T-helper 17 cell (primary cell): ENCODE data around the gene GET3. TPM values are rescaled to one million over a fixed set of nuclear protein-coding genes. Genes with fewer than 3 reads are reported as not detected.
A peak's percentile ranks its signal among the peaks of the same experiment; 100 is the strongest.

Source experiments
- ATAC-seq: fragments of 150-1000 bp; cut with Tn5 transposase; 2 replicates; pipeline ENCODE4 v1.10.0; 2021; ENCODE audit warnings: mild to moderate bottlenecking, moderate library complexity
- DNase-seq, 3 donors: peaks; one replicate each; pipeline versions ENCODE4 v3.0.0 to v3.0.0-alpha.2; 2020 to 2021
- H3K9me3 ChIP-seq: one replicate; pipeline ENCODE4 v1.7.0; 2013; ENCODE audit warnings: low read length, mild to moderate bottlenecking; ENCODE audit not compliant: control insufficient read depth, poor library complexity, severe bottlenecking
- H3K27ac Mint-ChIP-seq: one replicate; pipeline ENCODE4 v1.8.0; 2022; ENCODE audit warnings: mild to moderate bottlenecking, moderate library complexity, mixed read lengths
- H3K27me3 Mint-ChIP-seq: one replicate; pipeline ENCODE4 v1.8.0; 2022; ENCODE audit warnings: mixed read lengths
- H3K36me3 Mint-ChIP-seq: one replicate; pipeline ENCODE4 v1.8.0; 2022; ENCODE audit warnings: low read depth, mixed read lengths
- H3K4me1 Mint-ChIP-seq: one replicate; pipeline ENCODE4 v1.8.0; 2022; ENCODE audit warnings: mild to moderate bottlenecking, mixed read lengths
- H3K4me3 Mint-ChIP-seq: one replicate; pipeline ENCODE4 v1.8.0; 2022; ENCODE audit warnings: mild to moderate bottlenecking, moderate library complexity, mixed read lengths
- total RNA-seq, 4 donors: library from RNA in 2 of 4; stranded (reverse) in 2 of 4; gene quantifications; one replicate each; pipeline ENCODE4 v1.2.3 and lab custom pipeline; 2022 to 2026

The GET3 gene
- total RNA-seq, 2 donors from 2014 or later: 29.8 to 32.6 TPM

GRCh38 chr19:12789098-12789903 lies 52.0 kb downstream of the GET3 start:
- Mint-ChIP-seq H3K36me3 (peaks cover 5% of the 10 kb centered on the region), H3K4me1 (peaks cover 27% of the 10 kb centered on the region), H3K27me3 (no peaks in the 10 kb centered on the region), H3K27ac (peak overlapping the region; percentile 98), H3K4me3 (peak overlapping the region; percentile 98)
- no peaks in the 10 kb centered on the region for H3K9me3 ChIP-seq
- DNase-seq (no peak), ATAC-seq (no peak)

GRCh38 chr19:12789904-12790619 lies 52.8 kb downstream of the GET3 start:
- peaks cover 5% of the 10 kb centered on the region for H3K36me3 Mint-ChIP-seq
- H3K27ac Mint-ChIP-seq: peak overlapping the region; percentile 99
- peak; percentile 86 to 89 (median 86) for DNase-seq
- no peaks in the 10 kb centered on the region for H3K9me3 ChIP-seq
- peak overlapping the region; percentile 98 for H3K4me3 Mint-ChIP-seq
- ATAC-seq: peak; percentile 41
- H3K4me1 Mint-ChIP-seq: peaks cover 31% of the 10 kb centered on the region
- no peaks in the 10 kb centered on the region for H3K27me3 Mint-ChIP-seq

GRCh38 chr19:12790628-12791344 lies 53.5 kb downstream of the GET3 start:
- DNase-seq (no peak), ATAC-seq (no peak)
- no peaks in the 10 kb centered on the region for H3K9me3 ChIP-seq
- H3K27ac Mint-ChIP-seq: peak overlapping the region; percentile 99
- H3K27me3 Mint-ChIP-seq: no peaks in the 10 kb centered on the region
- peaks cover 5% of the 10 kb centered on the region for H3K36me3 Mint-ChIP-seq
- H3K4me3 Mint-ChIP-seq: peak overlapping the region; percentile 98
- peaks cover 33% of the 10 kb centered on the region for H3K4me1 Mint-ChIP-seq

DNA sequence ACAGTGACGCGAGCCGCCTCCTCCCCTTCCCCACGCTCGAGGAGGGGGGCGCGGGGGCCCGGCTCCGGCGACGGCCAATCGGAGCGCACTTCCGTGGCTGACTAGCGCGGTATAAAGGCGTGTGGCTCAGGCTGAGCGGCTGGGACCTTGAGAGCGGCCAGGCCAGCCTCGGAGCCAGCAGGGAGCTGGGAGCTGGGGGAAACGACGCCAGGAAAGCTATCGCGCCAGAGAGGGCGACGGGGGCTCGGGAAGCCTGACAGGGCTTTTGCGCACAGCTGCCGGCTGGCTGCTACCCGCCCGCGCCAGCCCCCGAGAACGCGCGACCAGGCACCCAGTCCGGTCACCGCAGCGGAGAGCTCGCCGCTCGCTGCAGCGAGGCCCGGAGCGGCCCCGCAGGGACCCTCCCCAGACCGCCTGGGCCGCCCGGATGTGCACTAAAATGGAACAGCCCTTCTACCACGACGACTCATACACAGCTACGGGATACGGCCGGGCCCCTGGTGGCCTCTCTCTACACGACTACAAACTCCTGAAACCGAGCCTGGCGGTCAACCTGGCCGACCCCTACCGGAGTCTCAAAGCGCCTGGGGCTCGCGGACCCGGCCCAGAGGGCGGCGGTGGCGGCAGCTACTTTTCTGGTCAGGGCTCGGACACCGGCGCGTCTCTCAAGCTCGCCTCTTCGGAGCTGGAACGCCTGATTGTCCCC lies 54.2 kb downstream of the GET3 start, which contains the start of gene JUNB:
JUNB (plus strand) TSS at position 142 of the 706 bp plus-strand sequence; CDS start at position 428, 286 bp downstream.
- ATAC-seq: peak; percentile 45
- Mint-ChIP-seq H3K4me1 (peaks cover 41% of the 10 kb centered on the region), H3K36me3 (peaks cover 5% of the 10 kb centered on the region)

GRCh38 chr19:12792051-12792852 lies 55.0 kb downstream of the GET3 start:
- no peak for ATAC-seq
- Mint-ChIP-seq H3K36me3 (peaks cover 5% of the 10 kb centered on the region), H3K27me3 (no peaks in the 10 kb centered on the region), H3K27ac (peak overlapping the region; percentile 99), H3K4me1 (peaks cover 42% of the 10 kb centered on the region), H3K4me3 (peak overlapping the region; percentile 98)
- H3K9me3 ChIP-seq: no peaks in the 10 kb centered on the region
- peak; percentile 52 to 56 (median 54) for DNase-seq

More for the DNA sequence above, 54.2 kb downstream of the GET3 start, which contains the start of gene JUNB:
- Mint-ChIP-seq H3K27me3 (no peaks in the 10 kb centered on the region), H3K4me3 (peak within 1 kb of the TSS; percentile 98), H3K27ac (peak within 1 kb of the TSS; percentile 99)
- no peaks in the 10 kb centered on the region for H3K9me3 ChIP-seq
- DNase-seq: peak; percentile 94 to 98 (median 95)

- DNase-seq (peak in 1 of 3 donors; percentile 31), ATAC-seq (no peak)
- Mint-ChIP-seq H3K27ac (peak overlapping the region; percentile 99), H3K36me3 (peaks cover 5% of the 10 kb centered on the region), H3K4me1 (peaks cover 42% of the 10 kb centered on the region), H3K4me3 (peak overlapping the region; percentile 98), H3K27me3 (no peaks in the 10 kb centered on the region)
- H3K9me3 ChIP-seq: no peaks in the 10 kb centered on the region
These were observed 55.6 kb downstream of the GET3 start for GRCh38 chr19:12792853-12793289.

- ATAC-seq (peak; percentile 54), DNase-seq (peak; percentile 94 to 96 (median 96))
- no peaks in the 10 kb centered on the region for H3K9me3 ChIP-seq
- peaks cover 40% of the 10 kb centered on the region for H3K4me1 Mint-ChIP-seq
- peaks cover 5% of the 10 kb centered on the region for H3K36me3 Mint-ChIP-seq
- peak overlapping the region; percentile 99 for H3K27ac Mint-ChIP-seq
- H3K27me3 Mint-ChIP-seq: no peaks in the 10 kb centered on the region
- peak overlapping the region; percentile 98 for H3K4me3 Mint-ChIP-seq
These were observed 56.2 kb downstream of the GET3 start for GRCh38 chr19:12793290-12794195.

- H3K9me3 ChIP-seq: no peaks in the 10 kb centered on the region
- Mint-ChIP-seq H3K27me3 (no peaks in the 10 kb centered on the region), H3K4me3 (peak overlapping the region; percentile 98), H3K4me1 (peaks cover 35% of the 10 kb centered on the region), H3K36me3 (peaks cover 5% of the 10 kb centered on the region), H3K27ac (peak overlapping the region; percentile 99)
- ATAC-seq (no peak), DNase-seq (no peak)
These were observed 57.1 kb downstream of the GET3 start for GRCh38 chr19:12794196-12794941.

- Mint-ChIP-seq H3K27me3 (no peaks in the 10 kb centered on the region), H3K36me3 (peaks cover 5% of the 10 kb centered on the region), H3K4me1 (peaks cover 34% of the 10 kb centered on the region), H3K27ac (peak overlapping the region; percentile 99), H3K4me3 (peak overlapping the region; percentile 98)
- H3K9me3 ChIP-seq: no peaks in the 10 kb centered on the region
- DNase-seq: no peak
- ATAC-seq: no peak
These were observed 57.7 kb downstream of the GET3 start for GRCh38 chr19:12794971-12795381.

- Mint-ChIP-seq H3K36me3 (peaks cover 5% of the 10 kb centered on the region), H3K4me1 (peaks cover 28% of the 10 kb centered on the region), H3K27ac (peak overlapping the region; percentile 99), H3K27me3 (no peaks in the 10 kb centered on the region), H3K4me3 (peak overlapping the region; percentile 86)
- no peaks in the 10 kb centered on the region for H3K9me3 ChIP-seq
- DNase-seq (peak; percentile 57 to 65 (median 60)), ATAC-seq (no peak)
These were observed 59.1 kb downstream of the GET3 start for GRCh38 chr19:12796146-12797071.
